Measurements from ENCODE around the gene PTPN4.

DNA sequence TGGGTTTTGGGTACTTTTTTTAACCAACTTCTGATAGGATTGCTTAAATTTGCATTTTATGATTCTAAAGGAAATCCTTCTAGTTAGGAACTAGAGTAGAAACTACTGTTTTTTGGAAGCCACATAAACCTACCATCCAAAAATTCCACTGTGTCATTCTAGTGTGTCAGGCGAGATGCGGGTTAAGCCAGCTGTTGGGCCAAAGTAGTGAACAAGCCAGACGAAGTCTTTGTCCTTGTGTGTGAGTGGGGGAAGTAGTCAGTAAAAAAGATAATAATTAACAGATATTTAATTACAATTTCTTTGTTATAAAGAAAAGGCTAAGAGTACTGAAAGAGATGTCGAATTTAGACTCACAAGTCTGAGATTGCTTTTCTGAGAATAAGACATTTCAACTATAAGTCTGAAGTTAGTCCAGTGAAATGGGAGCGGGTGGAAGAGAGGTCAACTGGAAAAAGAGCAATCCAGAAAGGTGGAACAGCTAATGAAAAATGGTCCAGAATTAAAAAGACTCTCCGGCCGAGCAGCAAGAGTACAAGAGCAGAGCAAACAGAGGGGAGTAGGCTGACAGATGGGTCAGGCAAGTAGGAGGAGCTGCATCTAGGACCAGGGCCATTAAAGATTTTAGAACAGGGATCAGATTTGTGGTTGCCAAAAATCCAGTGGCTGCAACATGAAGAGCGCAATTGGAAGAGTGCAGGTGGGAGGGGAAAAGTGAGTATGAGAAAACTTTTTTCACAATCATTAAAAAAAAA, 254.7 kb downstream of the PTPN4 start:
- TF ChIP-seq, protein P1, sequence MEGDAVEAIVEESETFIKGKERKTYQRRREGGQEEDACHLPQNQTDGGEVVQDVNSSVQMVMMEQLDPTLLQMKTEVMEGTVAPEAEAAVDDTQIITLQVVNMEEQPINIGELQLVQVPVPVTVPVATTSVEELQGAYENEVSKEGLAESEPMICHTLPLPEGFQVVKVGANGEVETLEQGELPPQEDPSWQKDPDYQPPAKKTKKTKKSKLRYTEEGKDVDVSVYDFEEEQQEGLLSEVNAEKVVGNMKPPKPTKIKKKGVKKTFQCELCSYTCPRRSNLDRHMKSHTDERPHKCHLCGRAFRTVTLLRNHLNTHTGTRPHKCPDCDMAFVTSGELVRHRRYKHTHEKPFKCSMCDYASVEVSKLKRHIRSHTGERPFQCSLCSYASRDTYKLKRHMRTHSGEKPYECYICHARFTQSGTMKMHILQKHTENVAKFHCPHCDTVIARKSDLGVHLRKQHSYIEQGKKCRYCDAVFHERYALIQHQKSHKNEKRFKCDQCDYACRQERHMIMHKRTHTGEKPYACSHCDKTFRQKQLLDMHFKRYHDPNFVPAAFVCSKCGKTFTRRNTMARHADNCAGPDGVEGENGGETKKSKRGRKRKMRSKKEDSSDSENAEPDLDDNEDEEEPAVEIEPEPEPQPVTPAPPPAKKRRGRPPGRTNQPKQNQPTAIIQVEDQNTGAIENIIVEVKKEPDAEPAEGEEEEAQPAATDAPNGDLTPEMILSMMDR (IDR thresholded peaks at IDR 0.05), result no peak
- TF ChIP-seq POLR2A (IDR thresholded peaks at IDR 0.05) (no peak), EP300 (IDR thresholded peaks at IDR 0.05) (no peak)

All from tibial nerve (tissue), 4 donors.